GM23338 (cell line): ENCODE data around the gene ZFHX3. TPM values are rescaled to one million over a fixed set of nuclear protein-coding genes. Genes with fewer than 3 reads are reported as not detected.

Source experiments
- ATAC-seq: fragments of 200-7000 bp; cut with Tn5 transposase; 3 replicates; pipeline ENCODE4 v1.9.1; 2020
- DNase-seq: peaks from one replicate; pipeline ENCODE4 v3.0.0-alpha.2; 2015; ENCODE audit warnings: low spot score
- H2AFZ ChIP-seq: fragments of 200-600 bp; sonication (generic); 2 replicates; pipeline ENCODE4 v1.8.0; 2016; ENCODE audit warnings: antibody characterized with exemption, mild to moderate bottlenecking, moderate library complexity
- H3F3A ChIP-seq: fragments of 200-600 bp; sonication (generic); replicated peaks from 2 replicates; pipeline ENCODE4 v1.8.0; 2017; ENCODE audit warnings: antibody characterized with exemption, mixed run types, low read depth
- H3K27ac ChIP-seq: fragments of 200-600 bp; sonication (generic); 2 replicates; pipeline ENCODE4 v1.6.1; 2016; ENCODE audit warnings: low read depth
- H3K27me3 ChIP-seq: fragments of 200-600 bp; sonication (generic); 2 replicates; pipeline ENCODE4 v1.8.0; 2016; ENCODE audit warnings: mild to moderate bottlenecking, mixed run types, moderate library complexity; ENCODE audit not compliant: insufficient read depth
- H3K36me3 ChIP-seq: fragments of 200-600 bp; sonication (generic); 2 replicates; pipeline ENCODE4 v1.8.0; 2016; ENCODE audit warnings: mild to moderate bottlenecking; ENCODE audit not compliant: insufficient read depth
- H3K4me1 ChIP-seq: fragments of 200-600 bp; sonication (generic); 2 replicates; pipeline ENCODE4 v1.8.0; 2016; ENCODE audit warnings: mild to moderate bottlenecking, moderate library complexity; ENCODE audit not compliant: insufficient read depth
- H3K4me2 ChIP-seq: fragments of 200-600 bp; sonication (generic); 2 replicates; pipeline ENCODE4 v1.7.1; 2017; ENCODE audit warnings: mixed run types
- H3K4me3 ChIP-seq: fragments of 200-600 bp; sonication (generic); 2 replicates; pipeline ENCODE4 v1.6.1; 2016; ENCODE audit warnings: mixed run types
- H3K79me2 ChIP-seq: fragments of 200-600 bp; sonication (generic); replicated peaks from 2 replicates; pipeline ENCODE4 v1.8.0; 2017; ENCODE audit warnings: mild to moderate bottlenecking; ENCODE audit not compliant: insufficient read depth
- H3K9me2 ChIP-seq: fragments of 200-600 bp; sonication (generic); 2 replicates; pipeline ENCODE4 v1.8.0; 2017; ENCODE audit not compliant: insufficient read depth
- H4K20me1 ChIP-seq: fragments of 200-600 bp; sonication (generic); replicated peaks from 2 replicates; pipeline ENCODE4 v1.8.0; 2017; ENCODE audit warnings: mild to moderate bottlenecking; ENCODE audit not compliant: insufficient read depth
- H3K27ac Mint-ChIP-seq: 2 replicates; pipeline ENCODE4 v1.8.0; 2020; ENCODE audit warnings: inconsistent platforms, mild to moderate bottlenecking, moderate library complexity, mixed read lengths
- H3K27me3 Mint-ChIP-seq: 3 replicates; pipeline ENCODE4 v1.8.0; 2022; ENCODE audit warnings: low read depth, mild to moderate bottlenecking, moderate library complexity, mixed read lengths, inconsistent platforms; ENCODE audit not compliant: insufficient read depth, poor library complexity
- H3K36me3 Mint-ChIP-seq: 3 replicates; pipeline ENCODE4 v1.8.0; 2021; ENCODE audit warnings: low read depth, mild to moderate bottlenecking, inconsistent platforms, moderate library complexity, mixed read lengths
- H3K4me1 Mint-ChIP-seq: 3 replicates; pipeline ENCODE4 v1.8.0; 2020; ENCODE audit warnings: mild to moderate bottlenecking, inconsistent platforms, mixed read lengths
- H3K4me3 Mint-ChIP-seq: 3 replicates; pipeline ENCODE4 v1.8.0; 2021; ENCODE audit warnings: moderate library complexity, mild to moderate bottlenecking, inconsistent platforms, mixed read lengths
- H3K9me3 Mint-ChIP-seq: 3 replicates; pipeline ENCODE4 v1.8.0; 2020; ENCODE audit warnings: moderate library complexity, mild to moderate bottlenecking, inconsistent platforms, mixed read lengths
- CREB1 ChIP-seq: fragments of 250-450 bp; sonication (Bioruptor Pico); IDR thresholded peaks from 2 replicates; pipeline ENCODE4 v1.5.0; 2020; ENCODE audit warnings: low read depth, mild to moderate bottlenecking, moderate library complexity
- EZH2 ChIP-seq: fragments of 200-600 bp; sonication (generic); IDR thresholded peaks from one replicate; pipeline ENCODE4 v1.8.0; 2017; ENCODE audit warnings: antibody characterized with exemption, mild to moderate bottlenecking, low read depth; ENCODE audit not compliant: unreplicated experiment
- EZH2phosphoT487 ChIP-seq: fragments of 200-600 bp; sonication (generic); IDR thresholded peaks from one replicate; pipeline ENCODE4 v1.8.1; 2018; ENCODE audit warnings: antibody characterized with exemption; ENCODE audit not compliant: unreplicated experiment
- JUNB ChIP-seq: IDR thresholded peaks from one replicate; pipeline ENCODE4 v1.6.1; 2016; ENCODE audit warnings: antibody characterized with exemption; ENCODE audit not compliant: unreplicated experiment
- NANOG ChIP-seq: IDR thresholded peaks from 2 replicates; pipeline ENCODE4 v1.6.1; 2016; ENCODE audit warnings: antibody characterized with exemption, borderline replicate concordance
- POLR2AphosphoS5 ChIP-seq: IDR thresholded peaks from 2 replicates; pipeline ENCODE4 v1.6.1; 2016; ENCODE audit warnings: antibody characterized with exemption, low read depth
- STAT1 ChIP-seq: IDR thresholded peaks from one replicate; pipeline ENCODE4 v1.6.1; 2016; ENCODE audit warnings: antibody characterized with exemption; ENCODE audit not compliant: unreplicated experiment
- ZNF114 ChIP-seq: fragments of 250-450 bp; sonication (Bioruptor Pico); IDR thresholded peaks from 2 replicates; pipeline ENCODE4 v1.5.0; 2020; ENCODE audit warnings: mild to moderate bottlenecking, moderate library complexity
- ZNF331 ChIP-seq: fragments of 250-450 bp; sonication (Bioruptor Pico); IDR thresholded peaks from 2 replicates; pipeline ENCODE4 v1.5.0; 2020; ENCODE audit warnings: low read depth, mild to moderate bottlenecking, moderate library complexity
- polyA plus RNA-seq: library from polyadenylated mRNA; unstranded; fragments of >200 nt; fragmentation: Nextera tagmentation; extraction: Ambion mirVana; gene quantifications from 2 replicates; pipeline ENCODE4 v1.2.1, GENCODE V29; 2016
- total RNA-seq: library from RNA; depleted of rRNA; stranded (reverse); fragments of >200 nt; shearing (Covaris generic); gene quantifications from 2 replicates; pipeline ENCODE4 v1.2.3, GENCODE V29; 2014
- TF ChIP-seq, protein P1 (sequence below): IDR thresholded peaks from one replicate; pipeline ENCODE4 v1.6.1; 2018; ENCODE audit warnings: antibody characterized with exemption; ENCODE audit not compliant: unreplicated experiment
- TF ChIP-seq, protein P2 (sequence below): IDR thresholded peaks from 2 replicates; pipeline ENCODE4 v1.6.1; 2016; ENCODE audit warnings: antibody characterized with exemption
- TF ChIP-seq, protein P3 (sequence below), 2 experiments: fragments of 200-600 bp in 1 of 2; sonication (generic) in 1 of 2; conservative IDR thresholded peaks; 2 replicates each; pipeline versions ENCODE4 v1.5.1 to v1.6.1; 2016 to 2017; ENCODE audit warnings: antibody characterized with exemption in 2 of 2, low read depth in 2 of 2, mild to moderate bottlenecking in 2 of 2, moderate library complexity in 1 of 2

The ZFHX3 gene
- total and polyA plus RNA-seq, 2 experiments from 2014 or later, result 1.0 to 1.5 TPM

DNA sequence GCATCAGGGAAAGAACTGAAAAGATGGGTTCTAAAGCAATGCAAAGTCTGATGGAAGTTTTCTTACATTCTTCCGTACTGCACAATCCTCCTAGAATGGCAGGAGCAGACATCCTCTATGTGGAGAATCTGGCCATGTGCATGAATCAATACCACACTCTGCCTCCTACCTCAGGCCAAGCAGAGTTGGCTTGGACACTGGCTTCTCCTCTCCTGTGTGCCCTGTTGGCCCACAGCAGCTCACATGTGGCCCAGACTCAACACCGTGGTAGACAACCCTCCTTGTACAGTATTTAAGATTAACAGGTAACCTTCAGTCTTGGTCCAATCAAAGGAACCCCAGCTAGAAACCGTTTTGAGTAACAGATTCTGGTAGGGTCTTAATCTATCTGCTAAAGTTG is 101.9 kb downstream of the ZFHX3 start (continued):
- TF ChIP-seq, protein P1, sequence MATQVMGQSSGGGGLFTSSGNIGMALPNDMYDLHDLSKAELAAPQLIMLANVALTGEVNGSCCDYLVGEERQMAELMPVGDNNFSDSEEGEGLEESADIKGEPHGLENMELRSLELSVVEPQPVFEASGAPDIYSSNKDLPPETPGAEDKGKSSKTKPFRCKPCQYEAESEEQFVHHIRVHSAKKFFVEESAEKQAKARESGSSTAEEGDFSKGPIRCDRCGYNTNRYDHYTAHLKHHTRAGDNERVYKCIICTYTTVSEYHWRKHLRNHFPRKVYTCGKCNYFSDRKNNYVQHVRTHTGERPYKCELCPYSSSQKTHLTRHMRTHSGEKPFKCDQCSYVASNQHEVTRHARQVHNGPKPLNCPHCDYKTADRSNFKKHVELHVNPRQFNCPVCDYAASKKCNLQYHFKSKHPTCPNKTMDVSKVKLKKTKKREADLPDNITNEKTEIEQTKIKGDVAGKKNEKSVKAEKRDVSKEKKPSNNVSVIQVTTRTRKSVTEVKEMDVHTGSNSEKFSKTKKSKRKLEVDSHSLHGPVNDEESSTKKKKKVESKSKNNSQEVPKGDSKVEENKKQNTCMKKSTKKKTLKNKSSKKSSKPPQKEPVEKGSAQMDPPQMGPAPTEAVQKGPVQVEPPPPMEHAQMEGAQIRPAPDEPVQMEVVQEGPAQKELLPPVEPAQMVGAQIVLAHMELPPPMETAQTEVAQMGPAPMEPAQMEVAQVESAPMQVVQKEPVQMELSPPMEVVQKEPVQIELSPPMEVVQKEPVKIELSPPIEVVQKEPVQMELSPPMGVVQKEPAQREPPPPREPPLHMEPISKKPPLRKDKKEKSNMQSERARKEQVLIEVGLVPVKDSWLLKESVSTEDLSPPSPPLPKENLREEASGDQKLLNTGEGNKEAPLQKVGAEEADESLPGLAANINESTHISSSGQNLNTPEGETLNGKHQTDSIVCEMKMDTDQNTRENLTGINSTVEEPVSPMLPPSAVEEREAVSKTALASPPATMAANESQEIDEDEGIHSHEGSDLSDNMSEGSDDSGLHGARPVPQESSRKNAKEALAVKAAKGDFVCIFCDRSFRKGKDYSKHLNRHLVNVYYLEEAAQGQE, result no peak
- TF ChIP-seq ZNF331, result no peak
- TF ChIP-seq EZH2phosphoT487, result no peak

DNA sequence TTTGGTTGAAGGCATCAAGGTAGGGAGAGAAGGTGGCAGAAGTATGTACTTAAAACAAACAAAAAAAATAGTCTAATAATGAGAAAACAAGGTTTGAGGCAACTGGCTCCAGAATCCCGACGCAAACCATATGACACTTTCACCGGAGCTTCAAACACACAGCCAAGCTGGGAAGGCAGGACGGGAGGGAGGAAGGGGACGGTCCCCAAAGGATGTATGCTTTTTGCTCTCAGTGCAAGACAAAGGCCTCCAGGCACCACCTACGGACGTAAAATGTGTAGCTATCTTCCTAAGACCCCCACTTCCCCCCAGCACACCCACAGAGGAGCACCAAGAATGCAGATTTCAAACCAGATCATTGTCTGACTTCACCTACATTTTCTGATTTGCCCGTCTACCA is 102.3 kb downstream of the ZFHX3 start:
- Histone ChIP-seq H3K4me3 (no peak overlapping the region), H3K36me3 (no peaks in the 10 kb centered on the region), H4K20me1 (no peaks in the 10 kb centered on the region), H2AFZ (no peak overlapping the region), H3K79me2 (no peaks in the 10 kb centered on the region), H3K9me2 (no peaks in the 10 kb centered on the region), H3K4me1 (peaks cover 4% of the 10 kb centered on the region; the same call in 1 of the 2 replicates), H3K27me3 (no peaks in the 10 kb centered on the region), H3F3A (no peaks in the 10 kb centered on the region), H3K27ac (no peak overlapping the region), H3K4me2 (no peak overlapping the region)
- DNase-seq, result no peak
- peaks cover 6% of the 10 kb centered on the region for H3K27me3 Mint-ChIP-seq
- H3K27ac Mint-ChIP-seq, result no peak overlapping the region
- no peaks in the 10 kb centered on the region for H3K9me3 Mint-ChIP-seq
- H3K4me1 Mint-ChIP-seq, result peaks cover 20% of the 10 kb centered on the region
- H3K4me3 Mint-ChIP-seq, result no peak overlapping the region
- H3K36me3 Mint-ChIP-seq, result peaks cover 3% of the 10 kb centered on the region; the same call in 1 of the 3 replicates
- no peak for ATAC-seq
- TF ChIP-seq CREB1, result no peak
- TF ChIP-seq POLR2AphosphoS5, result no peak
- no peak for TF ChIP-seq EZH2phosphoT487
- no peak for TF ChIP-seq ZNF114 (CRISPR knock-in tag)
- TF ChIP-seq NANOG, result no peak
- TF ChIP-seq, protein P1, result no peak
- TF ChIP-seq ZNF331, result no peak
- TF ChIP-seq, protein P2, sequence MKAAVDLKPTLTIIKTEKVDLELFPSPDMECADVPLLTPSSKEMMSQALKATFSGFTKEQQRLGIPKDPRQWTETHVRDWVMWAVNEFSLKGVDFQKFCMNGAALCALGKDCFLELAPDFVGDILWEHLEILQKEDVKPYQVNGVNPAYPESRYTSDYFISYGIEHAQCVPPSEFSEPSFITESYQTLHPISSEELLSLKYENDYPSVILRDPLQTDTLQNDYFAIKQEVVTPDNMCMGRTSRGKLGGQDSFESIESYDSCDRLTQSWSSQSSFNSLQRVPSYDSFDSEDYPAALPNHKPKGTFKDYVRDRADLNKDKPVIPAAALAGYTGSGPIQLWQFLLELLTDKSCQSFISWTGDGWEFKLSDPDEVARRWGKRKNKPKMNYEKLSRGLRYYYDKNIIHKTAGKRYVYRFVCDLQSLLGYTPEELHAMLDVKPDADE, result no peak
- TF ChIP-seq JUNB, result no peak
- TF ChIP-seq EZH2, result no peak
- TF ChIP-seq, protein P3, sequence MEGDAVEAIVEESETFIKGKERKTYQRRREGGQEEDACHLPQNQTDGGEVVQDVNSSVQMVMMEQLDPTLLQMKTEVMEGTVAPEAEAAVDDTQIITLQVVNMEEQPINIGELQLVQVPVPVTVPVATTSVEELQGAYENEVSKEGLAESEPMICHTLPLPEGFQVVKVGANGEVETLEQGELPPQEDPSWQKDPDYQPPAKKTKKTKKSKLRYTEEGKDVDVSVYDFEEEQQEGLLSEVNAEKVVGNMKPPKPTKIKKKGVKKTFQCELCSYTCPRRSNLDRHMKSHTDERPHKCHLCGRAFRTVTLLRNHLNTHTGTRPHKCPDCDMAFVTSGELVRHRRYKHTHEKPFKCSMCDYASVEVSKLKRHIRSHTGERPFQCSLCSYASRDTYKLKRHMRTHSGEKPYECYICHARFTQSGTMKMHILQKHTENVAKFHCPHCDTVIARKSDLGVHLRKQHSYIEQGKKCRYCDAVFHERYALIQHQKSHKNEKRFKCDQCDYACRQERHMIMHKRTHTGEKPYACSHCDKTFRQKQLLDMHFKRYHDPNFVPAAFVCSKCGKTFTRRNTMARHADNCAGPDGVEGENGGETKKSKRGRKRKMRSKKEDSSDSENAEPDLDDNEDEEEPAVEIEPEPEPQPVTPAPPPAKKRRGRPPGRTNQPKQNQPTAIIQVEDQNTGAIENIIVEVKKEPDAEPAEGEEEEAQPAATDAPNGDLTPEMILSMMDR (conservative IDR thresholded peaks at IDR 0.05; ENCODE audit: low read depth in 2 of 2), result no peak
- no peak for TF ChIP-seq STAT1
